Liver (tissue), 4 donors: ENCODE measurements around the gene PMFBP1. TPM values are rescaled to one million over a fixed set of nuclear protein-coding genes. Genes with fewer than 3 reads are reported as not detected.

Experiments used
- polyA plus RNA-seq, 2 donors: library from polyadenylated mRNA; stranded (reverse) in 1 of 2; unstranded in 1 of 2; fragments of 200-250 nt in 1 of 2; fragments of >200 nt in 1 of 2; fragmentation: Nextera tagmentation in 1 of 2; extraction: Ambion mirVana in 1 of 2; gene quantifications; one replicate each; pipeline versions ENCODE4 v1.2.1 to v1.2.3, GENCODE V29; 2013 to 2015
- total RNA-seq, 2 donors: library from RNA; depleted of rRNA; stranded (reverse); fragments of >200 nt; gene quantifications; one replicate each; pipeline ENCODE4 v1.2.3, GENCODE V29; 2014
- donor health status: healthy.
- donor health status: healthy.
- donor health status: healthy.

The PMFBP1 gene
- total and polyA plus RNA-seq, 4 donors = 0.06 to 1.4 (median 0.29) TPM

Other genes with a start within 250 kb of the PMFBP1 start
- gene PKD1L3, start 171.8 kb downstream of the PMFBP1 start, total RNA-seq = 1 to 10 TPM; 1.2 to 3.3 TPM
- gene PKD1L3, start 171.8 kb downstream of the PMFBP1 start, polyA plus RNA-seq = under 1 TPM; 0.15 to 0.57 TPM
- 100 to 1,000 TPM in 1 of 2 donors, 10 to 100 TPM in 1; 14.4 to 150 TPM for gene DHODH, start 163.4 kb downstream of the PMFBP1 start, total RNA-seq
- 10 to 100 TPM; 62.7 to 96.1 TPM for gene DHODH, start 163.4 kb downstream of the PMFBP1 start, polyA plus RNA-seq
- over 10,000 TPM; 13,922 to 117,679 TPM for gene HP, start 117.7 kb downstream of the PMFBP1 start, total RNA-seq
- over 10,000 TPM; 42,039 to 64,932 TPM for gene HP, start 117.7 kb downstream of the PMFBP1 start, polyA plus RNA-seq
- gene HPR, start 108.9 kb downstream of the PMFBP1 start, total RNA-seq = 100 to 1,000 TPM in 1 of 2 donors, 10 to 100 TPM in 1; 94.5 to 129 TPM
- gene HPR, start 108.9 kb downstream of the PMFBP1 start, polyA plus RNA-seq = 1,000 to 10,000 TPM in 1 of 2 donors, 100 to 1,000 TPM in 1; 201 to 1,958 TPM
- gene TXNL4B, start 78.5 kb downstream of the PMFBP1 start, total RNA-seq = 10 to 100 TPM in 1 of 2 donors, 1 to 10 TPM in 1; 5.0 to 11.6 TPM
- 1 to 10 TPM; 6.6 to 8.4 TPM for gene TXNL4B, start 78.5 kb downstream of the PMFBP1 start, polyA plus RNA-seq
- gene DHX38, start 78.3 kb downstream of the PMFBP1 start, total RNA-seq = 10 to 100 TPM; 27.5 to 40.9 TPM
- gene DHX38, start 78.3 kb downstream of the PMFBP1 start, polyA plus RNA-seq = 10 to 100 TPM; 13.9 to 17.9 TPM